ENCODE results near the gene ATRNL1.

- TF ChIP-seq JUND (IDR thresholded peaks at IDR 0.05), result no peak
- TF ChIP-seq TEAD4 (IDR thresholded peaks at IDR 0.05; ENCODE audit: borderline replicate concordance, insufficient read depth), result no peak
- no peak for TF ChIP-seq CTCF (IDR thresholded peaks at IDR 0.05)
- no peak for TF ChIP-seq MAX (IDR thresholded peaks at IDR 0.05; ENCODE audit: low read depth)
- no peak for TF ChIP-seq TAF1 (IDR thresholded peaks at IDR 0.05; ENCODE audit: borderline replicate concordance, low read depth, low read length)
- no peak for TF ChIP-seq POLR2AphosphoS5 (IDR thresholded peaks at IDR 0.05; ENCODE audit: low read depth, low read length)
- no peak for TF ChIP-seq MXI1 (IDR thresholded peaks at IDR 0.05; ENCODE audit: low read depth, low read length)
- no peak for TF ChIP-seq IRF3 (IDR thresholded peaks at IDR 0.05; ENCODE audit: low read depth, low read length)
- no peak for TF ChIP-seq EP300 (IDR thresholded peaks at IDR 0.05; ENCODE audit: borderline replicate concordance in 1 of 2, low read depth in 1 of 2, low read length in 1 of 2)
These were observed 43.8 kb upstream of the ATRNL1 start for GRCh38 chr10:115049318-115049717.
